Sigmoid colon (tissue), 7 donors: ENCODE measurements around the gene CDH24. TPM values are rescaled to one million over a fixed set of nuclear protein-coding genes. Genes with fewer than 3 reads are reported as not detected.

Experiments used
- DNase-seq: peaks from one replicate; pipeline ENCODE4 v3.0.0-alpha.2; 2019
- H3K27ac ChIP-seq, 4 donors: fragments of 200-600 bp; sonication (generic); one replicate each; pipeline ENCODE4 v1.5.1; 2016 to 2019; ENCODE audit warnings: mild to moderate bottlenecking in 1 of 4
- H3K27me3 ChIP-seq, 3 donors: fragments of 200-600 bp; sonication (generic); one replicate each; pipeline ENCODE4 v1.5.1; 2019; ENCODE audit warnings: mild to moderate bottlenecking in 1 of 3
- H3K36me3 ChIP-seq, 4 donors: fragments of 200-600 bp; sonication (generic); one replicate each; pipeline ENCODE4 v1.5.1; 2016 to 2019
- H3K4me1 ChIP-seq, 4 donors: fragments of 200-600 bp; sonication (generic); one replicate each; pipeline ENCODE4 v1.5.1; 2017 to 2019
- H3K4me3 ChIP-seq, 4 donors: fragments of 200-600 bp; sonication (generic); one replicate each; pipeline ENCODE4 v1.5.1; 2017 to 2019; ENCODE audit warnings: mild to moderate bottlenecking in 2 of 4, moderate library complexity in 1 of 4
- H3K9me3 ChIP-seq, 4 donors: fragments of 200-600 bp in 3 of 4; sonication (generic) in 3 of 4; one replicate each; pipeline versions ENCODE4 v1.5.1 to v1.6.1; 2013 to 2019
- EP300 ChIP-seq, 4 donors: sonication (generic); formaldehyde crosslinking; IDR thresholded peaks; one replicate each; pipeline ENCODE4 v1.6.1; 2017; ENCODE audit warnings: antibody characterized with exemption in 4 of 4
- POLR2A ChIP-seq, 2 donors: fragments of 450-650 bp; IDR thresholded peaks; one replicate each; pipeline ENCODE4 v1.6.1; 2016; ENCODE audit warnings: antibody characterized with exemption in 2 of 2, mild to moderate bottlenecking in 2 of 2, moderate library complexity in 2 of 2
- POLR2AphosphoS5 ChIP-seq, 4 donors: sonication (generic); formaldehyde crosslinking; IDR thresholded peaks; one replicate each; pipeline ENCODE4 v1.6.1; 2017; ENCODE audit warnings: antibody characterized with exemption in 4 of 4
- WGBS, 2 donors: extraction: QIAGEN DNeasy Blood & Tissue Kit; methylation state at CpG; one replicate each; pipeline ENCODE4 v1.1.7; 2013; 5-methylcytosine and 5-hydroxymethylcytosine counted together
- intact Hi-C: fragments of 100-400 bp; cut with DNase I; formaldehyde crosslinking; loops from one replicate; pipeline ENCODE4 v1.15.1; 2023
- polyA plus RNA-seq, 3 donors: library from polyadenylated mRNA; stranded (reverse); fragments of 200-250 nt; gene quantifications; one replicate each; pipeline ENCODE4 v1.2.3, GENCODE V29; 2013
- total RNA-seq, 4 donors: library from RNA; depleted of rRNA; stranded (reverse); fragments of >200 nt; gene quantifications; one replicate each; pipeline ENCODE4 v1.1.0, GENCODE V29; 2016
- TF ChIP-seq, protein P1 (sequence below), 4 experiments: fragments of 450-650 bp in 3 of 4; fragments of 200-600 bp in 1 of 4; IDR thresholded peaks; one replicate each; pipeline ENCODE4 v1.5.1; 2016 to 2019; ENCODE audit warnings: antibody characterized with exemption in 4 of 4, mild to moderate bottlenecking in 3 of 4, moderate library complexity in 2 of 4
- donor health status: healthy with polysubstance abuse.
- donor health status: Bipolar disorder and iron deficiency.
- donor health status: healthy.

Gene CDH24
- total and polyA plus RNA-seq, 7 donors, result 0.46 to 7.5 (median 2.1) TPM

- Histone ChIP-seq H3K4me3 (peak within 1 kb of the TSS; percentile 27 to 58 (median 56)), H3K4me1 (peaks cover 0 to 25% (median 13%) of the 10 kb centered on the region in 4 donors), H3K36me3 (no peaks in the 10 kb centered on the region), H3K9me3 (no peaks in the 10 kb centered on the region), H3K27me3 (no peaks in the 10 kb centered on the region), H3K27ac (peak within 1 kb of the TSS; percentile 75 to 86 (median 84))
- 1 to 2% methylated on average over 40 of the region's 40 CpGs for WGBS, 2 donors
- DNase-seq, result peak; percentile 92
- intact Hi-C loops, result loop anchor here (5.0 kb wide), 1 partner anchor 47 kb away; the partner anchor contains the start of gene CDH24
- TF ChIP-seq, protein P1, sequence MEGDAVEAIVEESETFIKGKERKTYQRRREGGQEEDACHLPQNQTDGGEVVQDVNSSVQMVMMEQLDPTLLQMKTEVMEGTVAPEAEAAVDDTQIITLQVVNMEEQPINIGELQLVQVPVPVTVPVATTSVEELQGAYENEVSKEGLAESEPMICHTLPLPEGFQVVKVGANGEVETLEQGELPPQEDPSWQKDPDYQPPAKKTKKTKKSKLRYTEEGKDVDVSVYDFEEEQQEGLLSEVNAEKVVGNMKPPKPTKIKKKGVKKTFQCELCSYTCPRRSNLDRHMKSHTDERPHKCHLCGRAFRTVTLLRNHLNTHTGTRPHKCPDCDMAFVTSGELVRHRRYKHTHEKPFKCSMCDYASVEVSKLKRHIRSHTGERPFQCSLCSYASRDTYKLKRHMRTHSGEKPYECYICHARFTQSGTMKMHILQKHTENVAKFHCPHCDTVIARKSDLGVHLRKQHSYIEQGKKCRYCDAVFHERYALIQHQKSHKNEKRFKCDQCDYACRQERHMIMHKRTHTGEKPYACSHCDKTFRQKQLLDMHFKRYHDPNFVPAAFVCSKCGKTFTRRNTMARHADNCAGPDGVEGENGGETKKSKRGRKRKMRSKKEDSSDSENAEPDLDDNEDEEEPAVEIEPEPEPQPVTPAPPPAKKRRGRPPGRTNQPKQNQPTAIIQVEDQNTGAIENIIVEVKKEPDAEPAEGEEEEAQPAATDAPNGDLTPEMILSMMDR (IDR thresholded peaks at IDR 0.05), result no peak
- TF ChIP-seq EP300 (IDR thresholded peaks at IDR 0.05) (no peak), POLR2A (IDR thresholded peaks at IDR 0.05) (no peak), POLR2AphosphoS5 (IDR thresholded peaks at IDR 0.05) (peak in 3 of 4 donors; percentile 28 to 67 (median 55))
These were observed 47.2 kb downstream of the CDH24 start, which contains the start of gene C14orf93 for GRCh38 chr14:23009939-23010726. Gene C14orf93 (minus strand): TSS chr14:23010143. CDS start chr14:22999023, 11,120 bp downstream.

- Histone ChIP-seq H3K27me3 (no peaks in the 10 kb centered on the region), H3K36me3 (no peaks in the 10 kb centered on the region), H3K4me1 (peaks cover 0 to 25% (median 13%) of the 10 kb centered on the region in 4 donors), H3K9me3 (no peaks in the 10 kb centered on the region), H3K4me3 (peak overlapping the region; percentile 27 to 58 (median 56)), H3K27ac (peak overlapping the region; percentile 75 to 86 (median 84))
- 10 to 29% methylated on average over 8 of the region's 8 CpGs for WGBS, 2 donors
- intact Hi-C loops, result loop anchor here (5.0 kb wide), 1 partner anchor 48 kb away; the partner anchor contains the start of gene CDH24
- no peak for DNase-seq
- TF ChIP-seq POLR2A (IDR thresholded peaks at IDR 0.05) (no peak), POLR2AphosphoS5 (IDR thresholded peaks at IDR 0.05) (no peak), EP300 (IDR thresholded peaks at IDR 0.05) (no peak)
- TF ChIP-seq, protein P1 (IDR thresholded peaks at IDR 0.05), result no peak
These were observed 47.8 kb downstream of the CDH24 start for GRCh38 chr14:23009483-23009938.

- H3K27ac ChIP-seq, result peak overlapping the region in 1 of 4 donors; percentile 7
- 14% methylated on average over 3 of the region's 3 CpGs for WGBS, 2 donors
- no peaks in the 10 kb centered on the region for H3K9me3 ChIP-seq
- no peak for DNase-seq
- TF ChIP-seq, protein P1 (IDR thresholded peaks at IDR 0.05), result no peak
- no peak for TF ChIP-seq POLR2AphosphoS5 (IDR thresholded peaks at IDR 0.05)
- no peak for TF ChIP-seq EP300 (IDR thresholded peaks at IDR 0.05)
- no peak for TF ChIP-seq POLR2A (IDR thresholded peaks at IDR 0.05)
- no peaks in the 10 kb centered on the region for H3K27me3 ChIP-seq
- no peak overlapping the region for H3K4me3 ChIP-seq
- H3K4me1 ChIP-seq, result peaks cover 0 to 25% (median 13%) of the 10 kb centered on the region in 4 donors
- no peaks in the 10 kb centered on the region for H3K36me3 ChIP-seq
- intact Hi-C loops, result loop anchor here (5.0 kb wide), 1 partner anchor 48 kb away; the partner anchor contains the start of gene CDH24
These were observed 48.5 kb downstream of the CDH24 start for GRCh38 chr14:23008831-23009230.

DNA sequence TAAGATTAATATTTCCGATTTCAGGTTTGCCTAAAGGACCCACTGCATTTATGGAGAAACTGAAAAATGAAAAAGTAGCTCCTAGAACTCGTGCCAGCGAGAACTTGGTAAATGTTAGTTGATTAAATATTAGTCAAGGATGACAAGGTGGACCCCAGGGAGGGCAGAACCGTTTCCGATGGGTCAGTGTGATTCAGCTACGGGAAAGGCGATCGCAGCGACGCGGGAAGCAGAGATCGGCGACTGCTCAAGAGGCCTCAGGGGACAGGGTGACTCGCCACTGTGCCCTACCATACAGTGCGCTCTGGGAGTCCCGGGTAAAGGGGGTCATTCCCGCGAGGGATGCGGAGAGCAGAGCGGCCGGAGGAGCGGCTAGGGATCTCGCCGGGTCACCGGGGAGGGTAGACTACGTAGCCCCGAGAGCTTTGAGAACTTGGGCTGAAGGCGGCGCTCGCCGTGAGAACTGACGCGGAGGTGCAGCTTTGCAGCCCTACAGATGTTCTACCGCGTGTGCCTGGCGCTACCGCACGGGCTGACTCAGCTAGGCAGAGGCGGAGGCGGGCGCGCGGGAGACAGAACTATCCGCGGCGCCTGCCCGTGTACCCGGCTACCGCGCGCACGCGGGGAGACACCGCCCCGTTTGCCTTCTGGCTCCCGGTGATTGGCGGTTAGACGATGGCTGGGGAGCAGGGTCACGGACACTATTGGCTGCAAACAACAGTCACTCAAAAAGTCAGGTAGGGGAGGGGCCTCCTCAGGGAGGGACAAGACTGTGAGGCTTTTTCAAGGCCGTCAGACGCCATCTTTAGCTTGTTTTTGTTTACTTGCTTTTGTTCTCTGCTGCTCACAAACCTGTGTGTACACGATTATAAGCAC lies 50.5 kb downstream of the CDH24 start:
- H3K27me3 ChIP-seq, result no peaks in the 10 kb centered on the region
- no peaks in the 10 kb centered on the region for H3K9me3 ChIP-seq
- 0 to 1% methylated on average over 62 of the region's 62 CpGs for WGBS, 2 donors
- intact Hi-C loops, result loop anchor here (1.0 to 5.0 kb wide), 3 partner anchors 24 to 51 kb away; partner anchors contain the start of genes AJUBA and CDH24
- H3K36me3 ChIP-seq, result no peaks in the 10 kb centered on the region
- H3K4me3 ChIP-seq, result peak overlapping the region; percentile 55 to 76 (median 66)
- TF ChIP-seq, protein P1 (IDR thresholded peaks at IDR 0.05), result peak in 1 of 4 experiments; percentile 14
- TF ChIP-seq POLR2AphosphoS5 (IDR thresholded peaks at IDR 0.05) (peak; percentile 83 to 95 (median 92)), POLR2A (IDR thresholded peaks at IDR 0.05) (peak; percentile 80 to 90), EP300 (IDR thresholded peaks at IDR 0.05) (no peak)
- H3K4me1 ChIP-seq, result peaks cover 0 to 25% (median 13%) of the 10 kb centered on the region in 4 donors
- peak; percentile 98 for DNase-seq
- H3K27ac ChIP-seq, result peak overlapping the region; percentile 85 to 96 (median 93)
